Suprapubic skin (tissue), 4 donors: ENCODE measurements around the gene PLGLB2. TPM values are rescaled to one million over a fixed set of nuclear protein-coding genes. Genes with fewer than 3 reads are reported as not detected.
"Not testable (repeated sequence)": the region's sequence is repeated elsewhere in the genome, so short reads cannot be mapped to it uniquely, and the experiment has no call there.

Experiments used
- DNase-seq, 2 donors: peaks; one replicate each; pipeline ENCODE4 v3.0.0-alpha.2; 2019; ENCODE audit warnings: low spot score in 2 of 2
- H3K27ac ChIP-seq: fragments of 200-600 bp; sonication (generic); one replicate; pipeline ENCODE4 v1.5.1; 2019
- H3K27me3 ChIP-seq: fragments of 200-600 bp; sonication (generic); one replicate; pipeline ENCODE4 v1.5.1; 2019
- H3K36me3 ChIP-seq: fragments of 200-600 bp; sonication (generic); one replicate; pipeline ENCODE4 v1.5.1; 2019
- H3K4me1 ChIP-seq: fragments of 200-600 bp; sonication (generic); one replicate; pipeline ENCODE4 v1.5.1; 2019
- H3K4me3 ChIP-seq: fragments of 200-600 bp; sonication (generic); one replicate; pipeline ENCODE4 v1.5.1; 2019; ENCODE audit warnings: mild to moderate bottlenecking
- H3K9me3 ChIP-seq: fragments of 200-600 bp; sonication (generic); one replicate; pipeline ENCODE4 v1.5.1; 2019
- WGBS: methylation state at CpG from one replicate; pipeline ENCODE4 v1.1.5; 2018; 5-methylcytosine and 5-hydroxymethylcytosine counted together
- total RNA-seq, 4 donors: library from RNA; depleted of rRNA; stranded (reverse); fragments of >200 nt; gene quantifications; one replicate each; pipeline ENCODE4 v1.1.0, GENCODE V29; 2016

PLGLB2 gene
- total RNA-seq = 10 to 100 TPM in 1 of 4 donors, 1 to 10 TPM in 1, under 1 TPM in 2; 0.26 to 17.5 (median 1.5) TPM

- H3K4me3 ChIP-seq, H3K9me3 ChIP-seq, H3K4me1 ChIP-seq, H3K27me3 ChIP-seq, H3K27ac ChIP-seq, DNase-seq, H3K36me3 ChIP-seq: not testable (repeated sequence)
- WGBS = 75% methylated on average over 1 of the region's 3 CpGs
These were observed at the start of gene PLGLB2 for GRCh38 chr2:87747791-87748190. PLGLB2 (plus strand) TSS chr2:87748087; CDS start chr2:87748154, 67 bp downstream.

- not testable (repeated sequence) for H3K36me3 ChIP-seq, DNase-seq, H3K9me3 ChIP-seq, H3K4me3 ChIP-seq, H3K27me3 ChIP-seq, H3K27ac ChIP-seq, H3K4me1 ChIP-seq
- WGBS = 65% methylated on average over 3 of the region's 4 CpGs
These were observed 43.1 kb upstream of the PLGLB2 start for GRCh38 chr2:87704572-87705323.

- not testable (repeated sequence) for H3K36me3 ChIP-seq, H3K9me3 ChIP-seq, H3K4me3 ChIP-seq, DNase-seq, H3K27ac ChIP-seq, H3K27me3 ChIP-seq, H3K4me1 ChIP-seq
- 86% methylated on average over 1 of the region's 2 CpGs for whole genome bisulfite sequencing
These were observed 39.5 kb upstream of the PLGLB2 start for GRCh38 chr2:87708368-87708767.

- H3K27me3 ChIP-seq, DNase-seq, H3K27ac ChIP-seq, H3K4me3 ChIP-seq, H3K4me1 ChIP-seq, H3K9me3 ChIP-seq, H3K36me3 ChIP-seq: not testable (repeated sequence)
- WGBS = no CpG with 5 or more reads among the region's 8 CpGs
These were observed 19.8 kb upstream of the PLGLB2 start for GRCh38 chr2:87727940-87728599.

GRCh38 chr2:87740928-87741327 is 7.0 kb upstream of the PLGLB2 start:
- H3K36me3 ChIP-seq, H3K4me1 ChIP-seq, H3K27me3 ChIP-seq, H3K9me3 ChIP-seq, H3K27ac ChIP-seq, H3K4me3 ChIP-seq, DNase-seq: not testable (repeated sequence)

DNA sequence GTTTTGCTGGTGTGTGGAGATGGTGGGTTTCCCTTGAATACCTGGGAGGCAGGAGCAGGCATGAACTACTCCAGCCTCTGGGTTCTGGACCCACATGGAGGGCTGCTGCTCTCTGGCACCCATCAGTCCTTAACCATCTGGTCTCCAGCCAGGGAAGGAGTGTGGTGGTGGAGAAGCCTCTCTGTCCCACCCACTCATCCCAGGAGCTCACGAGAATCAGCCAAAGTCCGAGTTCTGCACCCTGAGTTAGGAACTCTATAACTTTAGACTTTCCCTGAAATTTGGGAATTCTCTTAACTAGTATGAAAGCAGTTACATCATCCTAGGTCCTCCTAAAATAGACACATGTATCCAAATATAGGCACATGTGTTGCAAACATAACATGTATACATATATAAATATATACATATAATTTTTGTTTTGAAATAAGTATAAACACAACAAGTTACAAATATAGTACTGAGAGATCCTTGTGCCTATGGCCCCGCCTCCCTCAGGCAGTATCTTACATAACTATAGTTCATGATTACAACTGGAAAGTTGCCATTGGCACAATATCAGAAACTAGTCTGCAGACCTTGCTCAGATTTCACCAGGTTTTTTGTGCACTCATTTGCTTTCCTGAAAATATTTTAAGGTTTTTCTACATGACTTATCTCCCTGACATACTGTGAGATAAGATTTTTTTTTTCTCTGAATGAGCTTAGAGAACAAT is 5.3 kb upstream of the PLGLB2 start:
- WGBS = no CpG with 5 or more reads among the region's 3 CpGs
- H3K4me1 ChIP-seq, H3K27ac ChIP-seq, DNase-seq, H3K27me3 ChIP-seq, H3K36me3 ChIP-seq, H3K9me3 ChIP-seq, H3K4me3 ChIP-seq: not testable (repeated sequence)

DNA sequence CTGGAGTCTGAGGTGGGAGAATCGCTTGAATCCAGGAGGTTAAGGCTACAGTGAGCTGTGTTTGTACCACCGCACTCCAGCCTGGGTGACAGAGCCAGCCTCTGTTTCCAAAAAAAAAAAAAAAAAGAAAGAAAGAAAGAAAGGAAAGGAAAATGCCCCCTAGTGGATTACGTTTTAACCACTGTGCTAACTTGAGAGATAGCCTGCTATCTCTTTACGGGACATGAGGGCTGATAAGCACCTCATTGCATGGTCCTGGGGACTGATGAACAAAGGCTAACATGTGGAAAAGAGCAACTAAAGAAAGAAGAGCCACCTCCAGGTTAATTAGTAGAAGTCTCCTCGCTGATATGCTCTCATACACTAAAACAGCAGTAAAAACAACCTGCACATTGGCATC is 4.2 kb upstream of the PLGLB2 start:
- not testable (repeated sequence) for H3K27ac ChIP-seq, H3K4me3 ChIP-seq, DNase-seq, H3K9me3 ChIP-seq, H3K27me3 ChIP-seq, H3K36me3 ChIP-seq, H3K4me1 ChIP-seq
- WGBS = 100% methylated on average over 1 of the region's 5 CpGs

- not testable (repeated sequence) for H3K36me3 ChIP-seq, DNase-seq, H3K27ac ChIP-seq, H3K4me1 ChIP-seq, H3K4me3 ChIP-seq, H3K9me3 ChIP-seq, H3K27me3 ChIP-seq
- WGBS = 69% methylated on average over 5 of the region's 9 CpGs
These were observed 2.4 kb upstream of the PLGLB2 start for GRCh38 chr2:87745353-87745951.

- no CpG with 5 or more reads among the region's 8 CpGs for WGBS
These were observed 637 bp downstream of the PLGLB2 start for GRCh38 chr2:87748524-87748923.

GRCh38 chr2:87750560-87750959 is 2.7 kb downstream of the PLGLB2 start:
- not testable (repeated sequence) for H3K36me3 ChIP-seq, DNase-seq, H3K4me3 ChIP-seq, H3K27ac ChIP-seq, H3K9me3 ChIP-seq, H3K4me1 ChIP-seq, H3K27me3 ChIP-seq
- WGBS = no CpG with 5 or more reads among the region's 11 CpGs

More at GRCh38 chr2:87748524-87748923, 637 bp downstream of the PLGLB2 start:
- not testable (repeated sequence) for H3K36me3 ChIP-seq, H3K27me3 ChIP-seq, H3K4me3 ChIP-seq, H3K27ac ChIP-seq, DNase-seq, H3K4me1 ChIP-seq, H3K9me3 ChIP-seq

- H3K9me3 ChIP-seq, H3K27ac ChIP-seq, H3K4me3 ChIP-seq, H3K27me3 ChIP-seq, H3K4me1 ChIP-seq, H3K36me3 ChIP-seq, DNase-seq: not testable (repeated sequence)
- WGBS = no CpG with 5 or more reads among the region's 4 CpGs
These were observed 6.9 kb downstream of the PLGLB2 start for GRCh38 chr2:87754759-87755158.
